ENCODE measurements around the gene EPB41L4B.

Gene EPB41L4B

GRCh38 chr9:109336409-109336808, 15.6 kb upstream of the EPB41L4B start:
- no peak overlapping the region for H3K9ac ChIP-seq (ENCODE audit: low read length)
- H3K4me3 ChIP-seq (ENCODE audit: low read length): no peak overlapping the region
- H4K20me1 ChIP-seq (ENCODE audit: insufficient read depth, low read length): no peaks in the 10 kb centered on the region
- H3K4me1 ChIP-seq (ENCODE audit: low read length): no peaks in the 10 kb centered on the region
- H2AFZ ChIP-seq (ENCODE audit: low read depth, low read length): no peak overlapping the region
- no peak overlapping the region for H3K27ac ChIP-seq (ENCODE audit: low read length)
- no peaks in the 10 kb centered on the region for H3K79me2 ChIP-seq (ENCODE audit: low read length)
- no peaks in the 10 kb centered on the region for H3K27me3 ChIP-seq (ENCODE audit: low read depth, low read length)
- H3K36me3 ChIP-seq (replicated peaks; ENCODE audit: low read depth, low read length): no peaks in the 10 kb centered on the region
- H3K4me2 ChIP-seq (ENCODE audit: low read length): no peak overlapping the region
- H3K9me3 ChIP-seq (ENCODE audit: insufficient read depth, low read length): no peaks in the 10 kb centered on the region
- TF ChIP-seq EZH2phosphoT487 (IDR thresholded peaks at IDR 0.05; ENCODE audit: low read depth): no peak
- no peak for TF ChIP-seq CTCF (IDR thresholded peaks at IDR 0.05; ENCODE audit: low read depth, low read length)

GRCh38 chr9:109335929-109336328, 15.1 kb upstream of the EPB41L4B start:
- no peak overlapping the region for H3K4me3 ChIP-seq (ENCODE audit: low read length)
- H2AFZ ChIP-seq (ENCODE audit: low read depth, low read length): no peak overlapping the region
- H3K9ac ChIP-seq (ENCODE audit: low read length): no peak overlapping the region
- H3K27ac ChIP-seq (ENCODE audit: low read length): no peak overlapping the region
- no peaks in the 10 kb centered on the region for H3K4me1 ChIP-seq (ENCODE audit: low read length)
- H4K20me1 ChIP-seq (ENCODE audit: insufficient read depth, low read length): no peaks in the 10 kb centered on the region
- H3K27me3 ChIP-seq (ENCODE audit: low read depth, low read length): no peaks in the 10 kb centered on the region
- H3K4me2 ChIP-seq (ENCODE audit: low read length): no peak overlapping the region
- no peaks in the 10 kb centered on the region for H3K36me3 ChIP-seq (replicated peaks; ENCODE audit: low read depth, low read length)
- no peaks in the 10 kb centered on the region for H3K9me3 ChIP-seq (ENCODE audit: insufficient read depth, low read length)
- TF ChIP-seq EZH2phosphoT487 (IDR thresholded peaks at IDR 0.05; ENCODE audit: low read depth) (no peak), CTCF (IDR thresholded peaks at IDR 0.05; ENCODE audit: low read depth, low read length) (no peak)
- H3K79me2 ChIP-seq (ENCODE audit: low read length): no peaks in the 10 kb centered on the region

- Histone ChIP-seq H3K36me3 (replicated peaks; ENCODE audit: low read depth, low read length) (no peaks in the 10 kb centered on the region), H3K27ac (ENCODE audit: low read length) (no peak overlapping the region), H3K27me3 (ENCODE audit: low read depth, low read length) (no peaks in the 10 kb centered on the region), H3K4me2 (ENCODE audit: low read length) (no peak overlapping the region), H3K9ac (ENCODE audit: low read length) (no peak overlapping the region), H3K4me3 (ENCODE audit: low read length) (no peak overlapping the region), H2AFZ (ENCODE audit: low read depth, low read length) (no peak overlapping the region), H4K20me1 (ENCODE audit: insufficient read depth, low read length) (no peaks in the 10 kb centered on the region), H3K79me2 (ENCODE audit: low read length) (no peaks in the 10 kb centered on the region), H3K9me3 (ENCODE audit: insufficient read depth, low read length) (no peaks in the 10 kb centered on the region), H3K4me1 (ENCODE audit: low read length) (no peaks in the 10 kb centered on the region)
- TF ChIP-seq CTCF (IDR thresholded peaks at IDR 0.05; ENCODE audit: low read depth, low read length) (no peak), EZH2phosphoT487 (IDR thresholded peaks at IDR 0.05; ENCODE audit: low read depth) (no peak)
Measured at GRCh38 chr9:109335121-109335520, 14.3 kb upstream of the EPB41L4B start.

- Histone ChIP-seq H3K4me1 (ENCODE audit: low read length) (no peaks in the 10 kb centered on the region), H3K79me2 (ENCODE audit: low read length) (no peaks in the 10 kb centered on the region), H3K4me3 (ENCODE audit: low read length) (no peak overlapping the region), H3K9ac (ENCODE audit: low read length) (no peak overlapping the region), H3K36me3 (replicated peaks; ENCODE audit: low read depth, low read length) (no peaks in the 10 kb centered on the region), H3K4me2 (ENCODE audit: low read length) (no peak overlapping the region), H3K27ac (ENCODE audit: low read length) (no peak overlapping the region), H3K9me3 (ENCODE audit: insufficient read depth, low read length) (no peaks in the 10 kb centered on the region), H3K27me3 (ENCODE audit: low read depth, low read length) (no peaks in the 10 kb centered on the region; the same call in 1 of the 2 replicates), H4K20me1 (ENCODE audit: insufficient read depth, low read length) (no peaks in the 10 kb centered on the region), H2AFZ (ENCODE audit: low read depth, low read length) (no peak overlapping the region)
- TF ChIP-seq CTCF (IDR thresholded peaks at IDR 0.05; ENCODE audit: low read depth, low read length): no peak
- TF ChIP-seq EZH2phosphoT487 (IDR thresholded peaks at IDR 0.05; ENCODE audit: low read depth): no peak
Measured at GRCh38 chr9:109331353-109331752, 10.5 kb upstream of the EPB41L4B start.
